GM19463 (cell line): Measurements from ENCODE around the gene CDH4.

Source experiments
- ATAC-seq: cut with Tn5 transposase; IDR thresholded peaks from one replicate; pipeline ENCODE4 v1.9.1; 2021; ENCODE audit warnings: mild to moderate bottlenecking, moderate library complexity; ENCODE audit not compliant: unreplicated experiment

Gene CDH4

DNA sequence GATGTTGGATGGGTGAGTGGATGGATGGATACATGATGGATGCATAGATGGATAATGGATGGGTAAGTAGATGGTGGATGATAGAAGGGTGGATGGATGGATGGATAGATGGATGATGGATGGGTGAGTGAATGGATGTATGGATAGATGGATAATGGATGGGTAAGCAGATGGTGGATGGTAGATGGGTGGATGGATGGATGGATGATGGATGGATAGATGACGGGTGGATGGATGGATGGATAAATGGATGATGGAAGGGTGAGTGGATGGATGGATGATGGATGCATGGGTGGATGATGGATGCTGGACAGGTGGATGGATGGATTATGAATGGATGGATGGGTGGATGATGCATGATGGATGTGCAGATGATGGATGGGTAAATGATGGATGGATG lies 638.1 kb downstream of the CDH4 start:
- no peak for ATAC-seq

DNA sequence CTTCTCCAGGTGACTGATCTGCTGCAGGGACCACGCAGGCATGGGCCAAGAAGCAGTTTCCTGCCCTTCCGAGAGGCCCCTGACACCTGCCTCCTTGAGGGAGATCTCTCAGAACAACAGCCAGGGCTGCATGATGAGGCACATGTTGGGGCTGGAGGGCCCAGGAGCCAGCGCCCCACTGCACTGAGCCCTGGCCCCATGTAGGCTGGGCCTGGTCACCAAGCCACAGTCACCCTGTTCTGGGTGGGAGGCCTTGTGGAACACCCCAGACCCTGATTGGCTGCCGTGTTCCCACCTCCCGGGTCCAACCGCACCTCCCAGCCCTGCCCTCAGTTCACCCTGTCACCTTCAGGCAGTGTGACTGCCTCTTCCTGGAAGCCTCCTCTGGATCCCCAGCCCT lies 639.4 kb downstream of the CDH4 start:
- no peak for ATAC-seq

DNA sequence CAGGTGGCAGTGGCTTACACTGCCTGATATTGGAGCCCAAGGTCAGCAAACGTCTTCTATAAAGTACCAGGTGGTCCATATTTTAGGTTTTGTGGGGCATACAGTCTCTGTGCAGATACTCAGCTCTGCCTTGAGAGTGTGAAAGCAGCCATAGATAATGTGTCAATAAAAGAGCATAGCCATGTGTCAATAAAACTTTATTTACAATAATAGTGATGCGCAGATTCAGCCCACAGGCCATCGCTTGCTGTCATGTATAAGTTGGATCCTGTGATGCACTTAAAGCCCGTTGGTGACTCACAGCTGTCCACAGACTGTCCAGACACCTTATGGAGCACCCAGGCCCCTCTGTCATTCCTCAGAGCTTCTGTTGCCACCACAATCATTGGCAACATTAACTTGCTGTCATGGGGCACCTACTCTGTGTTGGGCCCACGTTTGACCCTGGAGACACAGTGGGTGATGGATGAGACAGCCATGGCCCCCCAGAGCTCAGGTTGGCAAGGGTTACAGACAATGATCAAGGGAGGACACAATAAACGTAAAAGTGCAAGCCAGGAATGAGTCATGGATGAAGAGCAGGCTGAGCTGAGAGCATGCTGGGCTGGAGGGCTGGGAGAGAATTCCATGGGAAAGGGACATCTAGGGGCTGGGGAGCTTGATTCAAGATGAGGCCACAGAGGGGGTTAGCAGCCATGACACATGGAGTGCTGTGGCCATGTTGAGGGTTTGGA lies 640.0 kb downstream of the CDH4 start:
- no peak for ATAC-seq

DNA sequence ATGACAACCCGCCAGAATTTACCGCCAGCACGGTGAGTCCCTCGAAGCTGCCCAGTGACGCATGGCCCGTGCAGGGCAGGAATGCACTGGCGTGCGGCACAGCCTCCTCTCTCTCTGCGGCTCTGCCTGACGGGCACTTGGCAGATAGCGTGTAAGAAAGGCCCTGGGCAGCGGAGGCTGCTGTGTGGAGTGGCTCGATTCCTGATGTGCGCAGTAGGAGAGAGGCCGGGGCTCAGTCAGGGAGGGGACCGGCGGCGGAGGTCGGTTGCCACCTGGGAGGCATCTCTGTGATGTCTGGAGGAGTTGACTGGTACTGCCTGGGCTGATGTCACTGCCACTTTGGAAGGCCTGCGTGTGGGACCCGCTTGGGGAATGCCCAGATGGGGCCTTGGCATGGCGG lies 643.0 kb downstream of the CDH4 start:
- no peak for ATAC-seq

DNA sequence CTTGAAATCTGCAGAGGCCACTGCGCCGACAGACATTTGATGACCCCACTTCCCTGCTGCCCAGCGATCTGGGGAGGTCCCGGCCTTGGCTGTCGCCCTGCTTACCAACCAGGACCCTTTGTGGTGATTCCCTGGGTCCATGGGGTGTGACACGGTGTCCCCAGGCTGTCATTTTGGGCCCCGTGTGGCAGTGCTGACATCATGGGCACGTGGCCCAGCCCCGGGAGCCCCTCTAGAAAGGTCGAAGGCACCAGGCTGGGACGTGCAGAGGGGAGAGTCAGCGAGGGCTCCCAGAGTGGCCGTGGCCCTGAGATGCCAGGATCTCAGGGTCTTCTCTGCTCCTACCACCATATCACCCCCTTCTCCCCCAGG lies 643.6 kb downstream of the CDH4 start:
- no peak for ATAC-seq

DNA sequence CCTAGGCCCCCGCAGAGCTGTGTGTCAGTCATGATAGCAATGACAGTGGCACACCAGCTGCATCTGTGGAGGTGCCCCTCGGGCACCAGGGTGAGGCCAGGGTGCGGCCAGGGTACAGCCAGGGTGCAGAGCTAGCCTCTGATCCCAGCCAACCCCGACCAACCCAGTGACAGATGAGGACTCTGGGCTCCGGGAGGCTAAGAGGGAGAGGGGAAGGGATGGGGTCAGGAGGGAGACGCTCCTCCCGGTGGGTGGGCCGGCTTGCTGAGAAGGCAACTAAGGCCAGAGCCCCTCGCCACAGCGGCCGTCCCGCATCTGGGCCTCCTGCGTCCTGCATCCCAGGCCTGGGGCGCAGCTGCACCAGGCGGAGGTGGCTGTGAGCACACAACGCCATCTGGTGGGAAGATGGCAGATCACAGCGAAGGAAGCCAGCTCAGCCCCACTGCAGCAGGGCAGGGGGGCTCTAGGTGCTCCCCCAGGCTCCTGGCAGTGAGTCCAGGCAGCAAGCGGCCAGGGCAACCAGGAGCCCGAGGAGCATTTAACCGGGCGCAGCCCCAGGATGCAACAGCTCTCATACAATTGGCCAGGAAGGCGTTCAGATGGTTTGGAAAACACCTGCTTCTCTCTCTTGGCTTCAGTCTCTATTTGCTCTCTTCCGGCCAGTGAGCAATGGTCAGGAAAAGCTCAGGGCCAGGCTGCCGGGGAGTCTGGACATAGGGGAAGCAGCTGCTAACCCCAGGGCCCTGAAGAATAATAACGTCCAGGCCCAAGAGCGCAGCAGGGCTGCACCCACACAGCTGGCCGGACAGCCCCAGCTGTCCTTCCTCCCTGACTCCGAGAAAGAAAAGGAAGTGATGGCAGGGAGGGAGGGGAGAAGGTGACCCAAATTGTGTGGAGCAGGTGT lies 644.2 kb downstream of the CDH4 start:
- no peak for ATAC-seq

DNA sequence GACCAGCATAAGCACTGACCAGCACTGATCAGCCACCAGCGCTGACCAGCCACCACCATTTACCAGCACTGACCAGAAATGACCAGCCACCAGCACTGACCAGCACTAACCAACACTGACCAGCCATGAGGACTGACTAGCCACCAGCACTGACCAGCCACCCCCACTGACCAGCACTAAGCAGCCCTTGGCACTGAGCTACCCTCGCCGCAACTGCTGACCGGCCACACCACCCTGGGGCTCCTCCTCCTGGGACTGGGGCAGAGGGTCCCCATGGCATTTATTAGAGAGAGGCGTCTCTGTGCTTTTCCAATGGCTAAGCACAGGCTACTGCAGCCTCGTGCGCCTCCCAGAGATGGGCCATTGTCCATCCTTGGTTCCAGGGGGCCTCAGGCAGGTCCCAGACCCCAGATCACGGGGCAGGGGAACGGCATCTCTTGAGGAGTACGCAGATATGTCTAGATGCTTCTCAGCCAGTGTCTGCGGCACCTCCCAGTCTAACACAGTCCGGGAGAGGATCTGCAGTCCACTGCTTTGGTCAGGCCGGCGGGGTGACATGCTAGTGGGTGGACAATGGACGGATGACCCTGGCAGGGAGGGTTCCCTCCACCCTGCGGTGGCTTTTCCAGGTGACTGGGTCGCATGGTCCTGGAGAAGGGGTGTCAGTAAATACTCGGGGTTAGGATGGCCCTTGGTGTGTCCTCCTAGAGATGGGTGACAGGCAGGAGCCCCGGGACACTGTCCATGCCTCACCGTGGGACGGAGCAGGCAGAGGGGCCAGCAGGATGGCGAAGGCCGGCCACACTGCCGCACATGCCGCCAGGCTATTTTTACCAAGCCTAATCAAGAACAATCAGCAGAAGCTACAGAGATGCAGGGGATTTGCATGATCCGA lies 645.6 kb downstream of the CDH4 start:
- no peak for ATAC-seq

DNA sequence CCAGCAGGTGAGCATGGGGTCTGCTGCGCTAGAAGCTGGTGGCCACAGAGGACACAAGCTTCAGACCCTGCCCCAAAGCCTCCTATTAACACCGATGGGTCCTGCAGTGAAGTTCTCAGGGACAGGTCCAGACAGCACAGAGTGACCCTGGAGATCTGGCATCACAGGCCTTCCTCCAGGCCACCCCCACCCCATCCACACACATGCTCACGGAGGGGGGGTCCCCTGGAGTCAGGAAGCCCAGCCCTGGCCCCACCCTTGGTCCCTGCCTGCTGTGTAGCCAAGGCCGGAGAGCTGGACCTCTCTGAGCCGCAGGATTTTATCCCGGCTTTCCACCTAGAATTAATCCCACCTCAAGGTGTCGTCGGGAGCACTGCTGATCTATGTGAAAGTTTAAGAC lies 646.3 kb downstream of the CDH4 start:
- ATAC-seq = no peak

DNA sequence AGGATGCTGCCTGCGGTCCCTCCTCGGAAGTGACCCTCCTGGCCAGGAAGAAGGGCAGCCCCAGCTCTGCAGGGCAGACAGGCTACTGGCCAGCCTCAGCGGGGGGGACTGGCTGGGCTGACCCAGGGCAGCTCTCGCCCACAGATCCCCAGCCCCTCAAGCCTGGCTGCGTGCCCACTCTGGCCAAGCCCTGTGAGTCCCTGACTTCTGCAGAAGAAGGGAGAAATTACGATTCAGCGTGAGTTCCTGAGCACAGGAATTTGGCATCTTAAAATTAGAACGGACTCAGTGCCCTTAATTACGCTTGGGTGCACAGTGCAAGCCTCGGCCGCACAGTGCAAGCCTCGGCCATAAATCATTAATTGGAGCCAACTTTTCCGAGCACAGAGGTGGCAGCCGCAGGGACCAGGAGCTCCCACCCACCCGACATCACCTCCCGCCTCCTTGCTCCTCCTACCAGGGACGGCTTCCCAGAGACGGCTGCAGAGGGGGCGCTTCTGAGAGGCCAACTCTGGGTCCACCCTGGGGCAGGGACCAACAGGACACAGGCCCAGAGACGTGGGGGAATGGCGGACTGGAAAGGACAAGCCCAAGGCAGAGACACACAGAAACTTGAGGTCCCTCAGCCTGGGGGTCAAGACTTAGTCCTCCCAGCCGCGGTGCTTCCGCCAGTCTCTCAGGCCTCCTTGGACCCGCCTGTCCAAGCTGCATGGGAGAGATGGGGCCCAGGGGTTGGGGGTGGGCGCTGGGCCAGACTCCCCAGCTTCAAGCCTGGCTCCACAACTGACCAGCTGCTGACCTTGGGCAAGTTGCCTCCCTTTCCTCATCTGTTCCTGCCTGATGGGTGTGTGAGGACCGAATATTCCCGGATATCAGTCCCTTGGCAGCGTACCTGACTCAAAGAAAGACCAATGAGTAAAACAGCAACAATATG lies 648.2 kb downstream of the CDH4 start:
- no peak for ATAC-seq

DNA sequence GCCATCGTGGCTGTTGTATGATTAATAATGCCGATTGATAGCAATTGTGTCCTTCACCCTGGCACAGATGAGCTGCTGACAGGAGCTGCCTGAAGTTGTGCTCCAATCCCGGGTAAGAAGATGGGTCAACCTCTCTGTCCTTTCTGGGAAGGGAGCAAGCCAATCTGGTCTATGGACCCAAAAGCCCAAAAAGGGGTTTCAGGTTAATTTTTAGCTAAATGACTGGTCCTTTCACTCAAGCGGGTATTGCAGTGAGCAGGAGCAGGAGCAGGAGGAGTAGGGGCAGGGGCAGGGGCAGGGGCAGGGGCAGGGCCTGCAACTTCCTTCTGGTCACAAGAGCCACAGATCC lies 648.9 kb downstream of the CDH4 start:
- ATAC-seq = no peak

DNA sequence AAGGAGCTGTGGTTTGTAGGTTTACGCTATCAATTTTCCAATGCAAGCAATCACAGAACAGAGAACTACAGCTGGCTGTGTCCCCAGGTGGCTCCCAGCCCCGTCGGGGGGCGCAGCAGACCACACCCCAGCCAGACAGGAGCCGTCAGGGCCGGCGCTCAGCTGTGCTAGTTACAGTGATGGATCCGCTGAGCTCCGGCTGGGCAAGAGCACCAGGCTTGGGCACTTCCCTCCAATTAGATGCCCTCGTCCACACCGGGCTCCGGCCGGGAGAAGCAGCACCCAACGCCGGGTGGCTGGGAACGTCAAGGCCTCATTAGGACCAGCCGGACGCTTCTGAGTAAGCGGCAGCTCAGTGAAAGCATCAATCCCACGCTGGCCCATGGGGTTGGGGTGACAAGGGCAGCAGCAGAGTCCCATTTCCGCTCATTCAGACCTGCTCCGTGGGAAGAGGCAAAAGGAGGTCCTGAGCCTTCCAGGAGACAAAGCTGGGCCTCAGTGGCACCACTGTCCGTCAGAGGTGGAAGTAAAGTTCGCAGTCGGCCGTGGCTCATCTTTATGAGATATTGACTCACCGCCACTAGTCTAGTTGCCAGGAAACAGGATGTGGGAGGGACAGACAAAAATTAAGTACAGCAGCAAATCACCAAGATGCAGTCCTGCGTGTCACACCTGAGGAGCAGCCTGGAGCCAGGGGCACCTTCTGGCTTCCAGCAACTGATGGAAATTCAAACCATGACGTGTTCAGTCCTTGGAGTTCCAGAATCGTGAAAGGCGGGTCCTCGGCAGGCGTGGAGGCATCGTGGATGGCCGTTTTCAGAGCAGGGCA lies 649.5 kb downstream of the CDH4 start:
- ATAC-seq = no peak

DNA sequence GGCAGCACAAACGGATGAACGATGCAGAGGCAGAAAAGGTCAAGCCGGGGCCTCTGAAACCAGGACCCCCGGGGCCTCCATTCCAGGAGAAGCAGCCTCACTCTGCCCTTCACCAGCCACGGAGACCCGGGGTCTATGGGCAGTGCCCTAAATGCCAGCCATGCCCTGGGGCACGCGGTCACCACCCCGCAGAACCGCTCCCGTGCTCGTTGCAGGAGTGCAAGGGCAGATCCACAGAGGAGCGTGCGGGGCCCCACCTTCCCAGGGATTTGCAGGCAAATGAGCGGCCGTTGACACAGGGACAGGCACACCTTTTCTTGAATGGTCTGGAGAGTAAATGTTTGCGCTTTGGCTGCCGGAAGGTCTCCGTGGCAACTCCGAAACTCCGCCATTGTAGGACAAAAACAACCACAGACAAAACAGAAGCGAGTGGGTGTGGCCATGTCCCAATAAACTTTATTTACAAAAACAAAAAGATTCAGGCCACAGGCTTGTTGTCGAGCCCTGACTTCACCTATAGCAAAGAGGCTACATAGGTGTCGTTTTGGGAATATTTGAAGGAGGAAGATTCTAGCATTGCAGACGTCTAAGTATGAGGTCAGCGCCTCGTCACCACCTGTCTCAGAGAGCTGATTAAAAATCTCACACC lies 650.3 kb downstream of the CDH4 start:
- ATAC-seq = no peak

DNA sequence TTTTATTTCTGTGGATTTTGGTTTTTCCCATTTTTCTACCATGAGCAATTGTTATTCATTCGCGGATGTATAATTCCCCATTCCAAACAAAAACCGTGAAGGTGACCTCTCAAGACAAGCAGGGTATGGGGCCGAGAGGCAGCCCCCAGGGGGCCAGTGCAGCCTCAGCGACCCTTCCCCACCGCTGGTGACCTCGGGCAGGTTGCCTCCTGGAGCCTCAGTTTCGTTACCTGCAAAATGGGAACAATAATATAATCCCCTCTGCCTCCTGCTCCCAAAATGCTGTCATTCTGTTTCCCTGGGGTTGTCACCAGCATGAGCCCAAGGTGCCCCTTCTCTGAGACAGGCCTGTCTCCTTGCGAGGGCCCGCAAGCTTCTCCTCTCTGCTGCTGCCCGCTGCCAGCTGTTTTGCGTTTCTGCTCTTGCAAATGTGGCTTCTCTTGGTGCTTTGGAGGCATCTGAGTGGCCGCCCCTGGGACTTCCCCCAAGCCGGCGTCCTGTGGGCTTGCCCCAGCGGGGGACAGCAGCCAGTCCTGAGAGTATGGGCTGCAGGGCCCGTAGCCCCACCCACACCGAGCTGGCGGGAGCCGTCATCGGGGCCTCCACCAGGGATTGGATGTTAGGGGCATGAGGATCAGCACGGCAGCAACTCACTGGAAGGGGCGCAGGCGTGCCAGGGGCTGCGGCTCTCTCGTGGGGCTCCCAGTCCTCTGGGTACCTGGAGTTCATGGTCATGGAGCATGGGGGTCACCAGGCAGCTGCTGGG lies 651.7 kb downstream of the CDH4 start:
- ATAC-seq = no peak

DNA sequence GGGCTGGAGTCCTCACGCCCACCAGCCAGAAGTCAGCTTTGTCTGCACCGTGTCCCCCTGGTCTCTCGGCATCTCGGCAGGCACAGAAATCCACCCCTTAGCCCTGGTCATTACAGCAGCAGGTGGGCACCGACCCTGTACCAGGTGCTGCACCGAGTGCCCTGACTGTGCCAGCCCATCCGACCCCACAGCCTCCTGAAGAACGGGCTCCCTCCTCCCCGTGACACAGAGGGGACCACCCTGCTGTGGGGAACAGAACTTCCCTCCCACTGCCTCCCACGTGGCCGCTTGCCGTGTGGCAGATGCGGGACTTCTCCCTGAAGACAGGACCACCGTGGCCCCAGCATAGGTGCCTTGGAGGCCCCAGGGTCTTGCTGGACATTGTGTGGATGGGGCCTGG lies 652.4 kb downstream of the CDH4 start:
- no peak for ATAC-seq

DNA sequence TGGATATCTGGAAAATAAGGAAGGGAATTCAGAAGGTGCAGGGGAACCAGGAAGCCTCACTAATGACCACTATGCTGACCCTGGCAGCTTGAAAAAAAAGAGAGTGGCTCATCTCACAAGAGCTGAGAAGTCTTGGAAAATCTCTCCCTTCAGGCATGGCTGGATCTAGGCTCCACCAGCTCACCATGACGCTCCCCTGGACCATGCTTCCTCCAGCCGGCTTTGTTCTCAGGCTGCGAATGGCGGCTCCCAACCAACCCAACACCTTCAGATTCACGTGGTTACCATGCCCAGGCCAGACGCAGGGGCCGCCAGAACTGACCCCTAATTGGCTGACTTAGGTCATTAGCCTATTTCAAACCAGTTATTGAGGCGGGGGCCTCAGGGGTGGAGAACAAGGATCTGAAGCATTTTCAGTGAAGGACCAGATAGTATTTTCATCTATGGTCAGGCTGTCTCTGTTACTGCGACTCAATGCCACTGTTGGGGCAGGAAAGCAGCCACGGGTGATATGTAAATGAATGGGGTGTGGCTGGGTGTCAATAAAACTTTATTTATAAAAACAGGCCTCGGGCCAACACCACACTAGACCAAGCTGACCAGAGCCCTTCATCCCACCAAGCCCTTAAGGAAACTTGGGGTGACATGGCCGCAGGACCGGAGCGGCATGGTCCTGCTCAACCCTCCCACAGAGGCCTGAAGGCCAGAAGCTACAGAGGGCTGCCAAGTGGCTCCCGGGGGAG lies 653.9 kb downstream of the CDH4 start:
- ATAC-seq = no peak

DNA sequence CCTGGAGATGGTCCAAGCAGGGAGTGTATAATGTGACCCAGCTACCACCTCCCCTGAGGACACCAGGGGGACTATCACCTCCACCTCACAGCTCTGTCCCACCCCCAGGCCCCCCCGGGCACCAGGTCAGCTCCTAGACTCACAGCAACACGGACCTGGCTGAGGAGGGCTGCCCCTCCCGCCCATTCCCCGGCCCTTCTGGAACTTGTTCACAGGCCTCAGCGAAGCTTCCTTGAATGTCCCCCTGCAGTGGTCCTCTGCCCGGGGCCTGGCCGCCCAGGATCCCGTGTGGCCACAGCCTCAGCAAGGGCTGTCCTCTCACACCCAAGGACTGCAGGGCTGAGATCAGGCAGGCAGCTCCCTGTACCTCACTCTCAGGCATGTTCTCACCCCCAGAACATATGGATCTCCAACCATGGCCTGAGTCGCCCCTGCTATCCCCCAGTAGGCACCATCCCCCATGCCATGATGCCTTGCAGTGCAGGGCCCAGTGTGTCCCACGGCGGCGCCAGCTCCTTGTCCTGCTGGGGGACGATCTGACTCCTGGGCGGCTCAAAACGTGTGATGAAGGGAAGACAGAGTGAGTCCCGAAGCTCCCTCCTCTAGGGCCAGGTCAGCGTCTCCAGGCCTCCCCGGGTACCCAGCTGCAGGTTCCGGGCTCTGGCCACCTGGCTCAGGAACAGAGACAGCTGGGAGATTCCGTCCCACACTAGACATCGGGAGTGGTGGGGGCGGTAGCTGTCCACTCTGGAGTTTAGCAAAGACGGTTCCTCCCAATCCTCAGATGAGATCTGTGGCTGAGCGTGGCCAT lies 655.2 kb downstream of the CDH4 start:
- no peak for ATAC-seq
